Measurements from ENCODE around the gene SPOCD1.

- TF ChIP-seq CEBPB (IDR thresholded peaks at IDR 0.05) (no peak), CREB1 (IDR thresholded peaks at IDR 0.05; ENCODE audit: low read depth) (no peak), TEAD4 (IDR thresholded peaks at IDR 0.05) (no peak), TCF12 (IDR thresholded peaks at IDR 0.05; ENCODE audit: low read depth) (no peak), TAF1 (IDR thresholded peaks at IDR 0.05; ENCODE audit: low read depth) (no peak), EP300 (IDR thresholded peaks at IDR 0.05; ENCODE audit: borderline replicate concordance) (no peak), YY1 (IDR thresholded peaks at IDR 0.05; ENCODE audit: low read depth) (no peak), FOXM1 (IDR thresholded peaks at IDR 0.05; ENCODE audit: borderline replicate concordance, low read depth) (no peak), RAD21 (IDR thresholded peaks at IDR 0.05; ENCODE audit: low read depth) (no peak)
- TF ChIP-seq, protein P1, sequence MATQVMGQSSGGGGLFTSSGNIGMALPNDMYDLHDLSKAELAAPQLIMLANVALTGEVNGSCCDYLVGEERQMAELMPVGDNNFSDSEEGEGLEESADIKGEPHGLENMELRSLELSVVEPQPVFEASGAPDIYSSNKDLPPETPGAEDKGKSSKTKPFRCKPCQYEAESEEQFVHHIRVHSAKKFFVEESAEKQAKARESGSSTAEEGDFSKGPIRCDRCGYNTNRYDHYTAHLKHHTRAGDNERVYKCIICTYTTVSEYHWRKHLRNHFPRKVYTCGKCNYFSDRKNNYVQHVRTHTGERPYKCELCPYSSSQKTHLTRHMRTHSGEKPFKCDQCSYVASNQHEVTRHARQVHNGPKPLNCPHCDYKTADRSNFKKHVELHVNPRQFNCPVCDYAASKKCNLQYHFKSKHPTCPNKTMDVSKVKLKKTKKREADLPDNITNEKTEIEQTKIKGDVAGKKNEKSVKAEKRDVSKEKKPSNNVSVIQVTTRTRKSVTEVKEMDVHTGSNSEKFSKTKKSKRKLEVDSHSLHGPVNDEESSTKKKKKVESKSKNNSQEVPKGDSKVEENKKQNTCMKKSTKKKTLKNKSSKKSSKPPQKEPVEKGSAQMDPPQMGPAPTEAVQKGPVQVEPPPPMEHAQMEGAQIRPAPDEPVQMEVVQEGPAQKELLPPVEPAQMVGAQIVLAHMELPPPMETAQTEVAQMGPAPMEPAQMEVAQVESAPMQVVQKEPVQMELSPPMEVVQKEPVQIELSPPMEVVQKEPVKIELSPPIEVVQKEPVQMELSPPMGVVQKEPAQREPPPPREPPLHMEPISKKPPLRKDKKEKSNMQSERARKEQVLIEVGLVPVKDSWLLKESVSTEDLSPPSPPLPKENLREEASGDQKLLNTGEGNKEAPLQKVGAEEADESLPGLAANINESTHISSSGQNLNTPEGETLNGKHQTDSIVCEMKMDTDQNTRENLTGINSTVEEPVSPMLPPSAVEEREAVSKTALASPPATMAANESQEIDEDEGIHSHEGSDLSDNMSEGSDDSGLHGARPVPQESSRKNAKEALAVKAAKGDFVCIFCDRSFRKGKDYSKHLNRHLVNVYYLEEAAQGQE (IDR thresholded peaks at IDR 0.05; ENCODE audit: low read depth): no peak
- TF ChIP-seq, protein P2, sequence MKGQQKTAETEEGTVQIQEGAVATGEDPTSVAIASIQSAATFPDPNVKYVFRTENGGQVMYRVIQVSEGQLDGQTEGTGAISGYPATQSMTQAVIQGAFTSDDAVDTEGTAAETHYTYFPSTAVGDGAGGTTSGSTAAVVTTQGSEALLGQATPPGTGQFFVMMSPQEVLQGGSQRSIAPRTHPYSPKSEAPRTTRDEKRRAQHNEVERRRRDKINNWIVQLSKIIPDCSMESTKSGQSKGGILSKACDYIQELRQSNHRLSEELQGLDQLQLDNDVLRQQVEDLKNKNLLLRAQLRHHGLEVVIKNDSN (IDR thresholded peaks at IDR 0.05): no peak
Measured at GRCh38 chr1:31800674-31800967, 15.2 kb downstream of the SPOCD1 start.

Measured in Ishikawa (cell line).